Nephron progenitor cell (in vitro differentiated cells): Measurements from ENCODE around the gene GPR61.

Source experiments
- DNase-seq: peaks from one replicate; pipeline ENCODE4 v3.0.0; 2021
- H3K27ac Mint-ChIP-seq: 2 replicates; pipeline ENCODE4 v1.8.0; 2021; ENCODE audit warnings: mild to moderate bottlenecking, moderate library complexity, mixed read lengths
- H3K27me3 Mint-ChIP-seq: 2 replicates; pipeline ENCODE4 v1.8.0; 2021; ENCODE audit warnings: mild to moderate bottlenecking, low read depth, mixed read lengths; ENCODE audit not compliant: poor library complexity
- H3K36me3 Mint-ChIP-seq: 2 replicates; pipeline ENCODE4 v1.8.0; 2021; ENCODE audit warnings: low read depth, mixed read lengths
- H3K4me1 Mint-ChIP-seq: 2 replicates; pipeline ENCODE4 v1.8.0; 2021; ENCODE audit warnings: mixed read lengths
- H3K4me3 Mint-ChIP-seq: 2 replicates; pipeline ENCODE4 v1.8.0; 2021; ENCODE audit warnings: mild to moderate bottlenecking, moderate library complexity, mixed read lengths
- H3K9me3 Mint-ChIP-seq: 2 replicates; pipeline ENCODE4 v1.8.0; 2021; ENCODE audit warnings: mild to moderate bottlenecking, moderate library complexity, mixed read lengths
- TF ChIP-seq, protein P1 (sequence below): fragments of 200-600 bp; sonication (generic); IDR thresholded peaks from 2 replicates; pipeline ENCODE4 v1.5.0; 2021; ENCODE audit warnings: antibody characterized with exemption

The GPR61 gene, protein sequence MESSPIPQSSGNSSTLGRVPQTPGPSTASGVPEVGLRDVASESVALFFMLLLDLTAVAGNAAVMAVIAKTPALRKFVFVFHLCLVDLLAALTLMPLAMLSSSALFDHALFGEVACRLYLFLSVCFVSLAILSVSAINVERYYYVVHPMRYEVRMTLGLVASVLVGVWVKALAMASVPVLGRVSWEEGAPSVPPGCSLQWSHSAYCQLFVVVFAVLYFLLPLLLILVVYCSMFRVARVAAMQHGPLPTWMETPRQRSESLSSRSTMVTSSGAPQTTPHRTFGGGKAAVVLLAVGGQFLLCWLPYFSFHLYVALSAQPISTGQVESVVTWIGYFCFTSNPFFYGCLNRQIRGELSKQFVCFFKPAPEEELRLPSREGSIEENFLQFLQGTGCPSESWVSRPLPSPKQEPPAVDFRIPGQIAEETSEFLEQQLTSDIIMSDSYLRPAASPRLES

DNA sequence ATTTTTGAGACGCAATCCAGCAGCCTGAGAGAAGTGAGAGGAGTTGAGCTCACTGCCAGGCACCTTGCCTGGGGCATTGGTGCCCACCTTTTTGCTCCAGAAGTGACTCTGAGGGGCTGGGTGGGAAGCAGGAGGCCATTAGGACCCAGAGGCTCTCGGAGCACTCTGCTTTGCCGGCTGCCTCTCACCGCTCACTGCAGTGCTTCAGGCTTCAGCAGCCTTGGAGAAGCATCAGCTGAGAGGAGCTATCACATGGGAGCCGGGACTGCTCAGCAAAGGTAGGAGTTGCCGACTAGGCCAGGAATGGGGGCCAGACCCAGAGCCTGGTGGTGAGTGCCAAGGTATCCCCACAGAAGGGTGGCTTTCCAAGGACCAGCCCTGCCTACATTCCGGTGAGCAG, at the start of gene GPR61:
GPR61 (plus strand) TSS at position 197 of the 400 bp plus-strand sequence. CDS start 3,151 bp downstream, outside the sequence.
- H3K4me3 Mint-ChIP-seq = no peak within 1 kb of the TSS

DNA sequence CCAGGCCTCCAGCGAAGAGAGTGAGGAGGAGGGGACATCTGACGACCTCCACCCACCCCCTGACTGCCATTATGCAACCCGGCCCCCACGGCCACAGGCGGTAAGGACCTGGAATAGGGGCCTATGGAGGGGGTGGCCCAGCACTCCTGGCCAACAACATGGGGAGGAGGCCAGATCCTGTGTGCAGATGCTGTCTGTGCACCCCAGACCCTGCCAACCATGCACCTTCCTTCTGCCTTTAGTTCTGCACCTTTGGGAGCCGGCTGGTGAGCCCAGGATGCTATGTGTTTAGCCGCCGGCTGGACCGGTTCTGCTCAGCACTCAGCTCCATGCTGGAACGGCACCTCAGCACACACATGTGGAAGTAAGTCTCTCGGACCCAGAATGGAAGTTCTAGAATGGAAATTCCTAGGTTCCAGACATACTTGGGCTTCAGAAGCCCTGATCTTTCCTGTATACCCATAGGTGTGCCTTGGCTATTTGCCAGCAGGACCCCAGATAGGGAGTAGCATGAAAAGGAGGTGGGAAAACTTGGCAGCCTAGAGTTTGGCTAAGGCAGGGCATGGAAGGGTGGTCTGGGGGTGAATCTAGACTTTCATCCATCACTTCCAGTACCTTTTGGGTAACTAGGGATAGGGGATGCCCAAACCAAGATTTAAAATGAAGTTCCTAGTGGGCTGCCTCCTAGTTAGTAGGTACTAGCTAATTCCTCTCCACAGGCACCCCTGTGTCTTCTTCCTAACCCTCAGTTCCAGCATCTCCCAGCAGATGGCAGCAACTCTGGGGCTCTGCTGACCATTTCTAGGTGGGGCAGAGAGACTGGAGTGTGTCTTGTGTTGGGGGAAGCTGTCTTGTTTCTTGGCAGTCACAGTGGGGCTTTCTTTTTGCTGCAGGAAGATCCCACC, 49.4 kb upstream of the GPR61 start:
- Mint-ChIP-seq H3K9me3 (no peaks in the 10 kb centered on the region), H3K36me3 (peaks cover 14% of the 10 kb centered on the region), H3K27me3 (no peaks in the 10 kb centered on the region), H3K4me3 (no peak overlapping the region), H3K27ac (no peak overlapping the region), H3K4me1 (peaks cover 42% of the 10 kb centered on the region)
- TF ChIP-seq, protein P1, sequence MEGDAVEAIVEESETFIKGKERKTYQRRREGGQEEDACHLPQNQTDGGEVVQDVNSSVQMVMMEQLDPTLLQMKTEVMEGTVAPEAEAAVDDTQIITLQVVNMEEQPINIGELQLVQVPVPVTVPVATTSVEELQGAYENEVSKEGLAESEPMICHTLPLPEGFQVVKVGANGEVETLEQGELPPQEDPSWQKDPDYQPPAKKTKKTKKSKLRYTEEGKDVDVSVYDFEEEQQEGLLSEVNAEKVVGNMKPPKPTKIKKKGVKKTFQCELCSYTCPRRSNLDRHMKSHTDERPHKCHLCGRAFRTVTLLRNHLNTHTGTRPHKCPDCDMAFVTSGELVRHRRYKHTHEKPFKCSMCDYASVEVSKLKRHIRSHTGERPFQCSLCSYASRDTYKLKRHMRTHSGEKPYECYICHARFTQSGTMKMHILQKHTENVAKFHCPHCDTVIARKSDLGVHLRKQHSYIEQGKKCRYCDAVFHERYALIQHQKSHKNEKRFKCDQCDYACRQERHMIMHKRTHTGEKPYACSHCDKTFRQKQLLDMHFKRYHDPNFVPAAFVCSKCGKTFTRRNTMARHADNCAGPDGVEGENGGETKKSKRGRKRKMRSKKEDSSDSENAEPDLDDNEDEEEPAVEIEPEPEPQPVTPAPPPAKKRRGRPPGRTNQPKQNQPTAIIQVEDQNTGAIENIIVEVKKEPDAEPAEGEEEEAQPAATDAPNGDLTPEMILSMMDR = peak; percentile 70
- peak; percentile 79 for DNase-seq

More for the DNA sequence above, at the start of gene GPR61:
- H3K36me3 Mint-ChIP-seq = no peaks in the 10 kb centered on the region
- H3K27ac Mint-ChIP-seq = no peak within 1 kb of the TSS
- H3K4me1 Mint-ChIP-seq = peaks cover 11% of the 10 kb centered on the region
- no peaks in the 10 kb centered on the region for H3K9me3 Mint-ChIP-seq
- H3K27me3 Mint-ChIP-seq = peaks cover 49% of the 10 kb centered on the region
- TF ChIP-seq, protein P1 = no peak
- DNase-seq = no peak

DNA sequence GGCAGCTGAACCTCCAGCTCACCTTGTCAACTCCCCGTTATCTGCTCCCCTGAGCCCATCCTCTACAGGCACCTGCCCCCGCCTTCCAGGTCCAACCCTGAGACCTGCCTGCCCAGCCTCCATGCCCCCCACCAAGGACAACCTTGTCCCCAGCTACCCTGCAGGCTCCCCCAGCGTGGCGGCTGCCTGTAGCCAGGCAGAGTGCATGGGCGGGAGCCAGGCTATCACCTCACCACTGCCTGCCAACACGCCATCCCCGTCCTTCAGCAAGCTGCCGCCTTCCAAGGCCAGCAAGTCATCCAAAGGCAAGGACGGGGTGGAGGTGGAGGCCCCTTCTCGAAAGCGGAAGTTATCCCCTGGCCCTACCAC, 48.8 kb upstream of the GPR61 start:
- peaks cover 40% of the 10 kb centered on the region for H3K4me1 Mint-ChIP-seq
- no peak overlapping the region for H3K4me3 Mint-ChIP-seq
- no peaks in the 10 kb centered on the region for H3K9me3 Mint-ChIP-seq
- no peak overlapping the region for H3K27ac Mint-ChIP-seq
- H3K27me3 Mint-ChIP-seq = no peaks in the 10 kb centered on the region
- DNase-seq = no peak
- TF ChIP-seq, protein P1 = no peak
- peaks cover 16% of the 10 kb centered on the region for H3K36me3 Mint-ChIP-seq

DNA sequence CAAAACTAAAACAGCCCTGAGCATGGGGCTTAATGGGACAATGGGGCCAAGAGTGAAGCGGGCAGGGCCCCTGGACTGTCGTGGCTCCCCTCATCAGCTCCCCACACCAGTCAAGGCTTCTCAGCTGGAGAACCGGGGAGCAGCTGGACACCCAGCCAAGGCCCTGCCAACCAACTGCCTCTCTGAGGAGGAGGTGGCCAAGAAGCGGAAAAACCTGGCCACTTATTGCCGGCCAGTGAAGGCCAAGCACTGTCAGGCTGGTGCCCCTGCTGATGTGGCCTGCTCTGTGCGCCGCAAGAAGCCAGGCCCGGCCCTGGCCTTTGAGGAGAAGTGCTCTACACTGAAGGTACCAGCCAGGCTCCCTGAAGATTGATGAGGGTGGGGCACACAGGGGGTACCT, 48.3 kb upstream of the GPR61 start:
- Mint-ChIP-seq H3K27ac (no peak overlapping the region), H3K4me3 (no peak overlapping the region), H3K36me3 (peaks cover 16% of the 10 kb centered on the region), H3K27me3 (no peaks in the 10 kb centered on the region), H3K4me1 (peaks cover 36% of the 10 kb centered on the region), H3K9me3 (no peaks in the 10 kb centered on the region)
- DNase-seq = no peak
- TF ChIP-seq, protein P1 = no peak

DNA sequence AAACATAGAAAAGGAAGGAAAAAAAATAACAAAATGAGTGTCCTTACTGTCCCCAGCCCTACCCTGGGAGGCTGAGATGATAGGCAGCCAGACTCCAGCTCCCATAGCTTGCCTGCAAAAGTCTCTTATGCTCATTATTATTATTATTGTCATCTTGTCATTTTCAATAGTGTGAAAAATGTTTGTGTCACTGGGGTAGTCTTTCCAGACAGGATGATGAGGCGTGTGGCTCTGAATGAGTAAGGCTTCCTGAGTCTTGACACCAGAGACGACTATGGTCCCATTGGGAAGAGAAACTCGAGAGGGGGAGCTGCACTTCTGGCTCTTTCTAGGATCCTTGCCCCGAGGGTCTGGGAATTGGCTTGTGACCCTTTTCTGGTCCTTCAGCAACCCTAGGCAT, 46.9 kb upstream of the GPR61 start:
- Mint-ChIP-seq H3K36me3 (peaks cover 13% of the 10 kb centered on the region), H3K4me3 (peak overlapping the region; percentile 62), H3K27me3 (no peaks in the 10 kb centered on the region), H3K4me1 (peaks cover 37% of the 10 kb centered on the region), H3K27ac (no peak overlapping the region), H3K9me3 (no peaks in the 10 kb centered on the region)
- no peak for DNase-seq
- TF ChIP-seq, protein P1 = no peak
